GM23338 (cell line): Measurements from ENCODE around the gene VARS2. TPM values are rescaled to one million over a fixed set of nuclear protein-coding genes. Genes with fewer than 3 reads are reported as not detected.

ENCODE experiments used
- ATAC-seq: fragments of 200-7000 bp; cut with Tn5 transposase; 3 replicates; pipeline ENCODE4 v1.9.1; 2020
- DNase-seq: peaks from one replicate; pipeline ENCODE4 v3.0.0-alpha.2; 2015; ENCODE audit warnings: low spot score
- H2AFZ ChIP-seq: fragments of 200-600 bp; sonication (generic); 2 replicates; pipeline ENCODE4 v1.8.0; 2016; ENCODE audit warnings: antibody characterized with exemption, mild to moderate bottlenecking, moderate library complexity
- H3F3A ChIP-seq: fragments of 200-600 bp; sonication (generic); replicated peaks from 2 replicates; pipeline ENCODE4 v1.8.0; 2017; ENCODE audit warnings: antibody characterized with exemption, mixed run types, low read depth
- H3K27ac ChIP-seq: fragments of 200-600 bp; sonication (generic); 2 replicates; pipeline ENCODE4 v1.6.1; 2016; ENCODE audit warnings: low read depth
- H3K27me3 ChIP-seq: fragments of 200-600 bp; sonication (generic); 2 replicates; pipeline ENCODE4 v1.8.0; 2016; ENCODE audit warnings: mild to moderate bottlenecking, mixed run types, moderate library complexity; ENCODE audit not compliant: insufficient read depth
- H3K36me3 ChIP-seq: fragments of 200-600 bp; sonication (generic); 2 replicates; pipeline ENCODE4 v1.8.0; 2016; ENCODE audit warnings: mild to moderate bottlenecking; ENCODE audit not compliant: insufficient read depth
- H3K4me1 ChIP-seq: fragments of 200-600 bp; sonication (generic); 2 replicates; pipeline ENCODE4 v1.8.0; 2016; ENCODE audit warnings: mild to moderate bottlenecking, moderate library complexity; ENCODE audit not compliant: insufficient read depth
- H3K4me2 ChIP-seq: fragments of 200-600 bp; sonication (generic); 2 replicates; pipeline ENCODE4 v1.7.1; 2017; ENCODE audit warnings: mixed run types
- H3K4me3 ChIP-seq: fragments of 200-600 bp; sonication (generic); 2 replicates; pipeline ENCODE4 v1.6.1; 2016; ENCODE audit warnings: mixed run types
- H3K79me2 ChIP-seq: fragments of 200-600 bp; sonication (generic); replicated peaks from 2 replicates; pipeline ENCODE4 v1.8.0; 2017; ENCODE audit warnings: mild to moderate bottlenecking; ENCODE audit not compliant: insufficient read depth
- H3K9me2 ChIP-seq: fragments of 200-600 bp; sonication (generic); 2 replicates; pipeline ENCODE4 v1.8.0; 2017; ENCODE audit not compliant: insufficient read depth
- H4K20me1 ChIP-seq: fragments of 200-600 bp; sonication (generic); replicated peaks from 2 replicates; pipeline ENCODE4 v1.8.0; 2017; ENCODE audit warnings: mild to moderate bottlenecking; ENCODE audit not compliant: insufficient read depth
- H3K27ac Mint-ChIP-seq: 2 replicates; pipeline ENCODE4 v1.8.0; 2020; ENCODE audit warnings: inconsistent platforms, mild to moderate bottlenecking, moderate library complexity, mixed read lengths
- H3K27me3 Mint-ChIP-seq: 3 replicates; pipeline ENCODE4 v1.8.0; 2022; ENCODE audit warnings: low read depth, mild to moderate bottlenecking, moderate library complexity, mixed read lengths, inconsistent platforms; ENCODE audit not compliant: insufficient read depth, poor library complexity
- H3K36me3 Mint-ChIP-seq: 3 replicates; pipeline ENCODE4 v1.8.0; 2021; ENCODE audit warnings: low read depth, mild to moderate bottlenecking, inconsistent platforms, moderate library complexity, mixed read lengths
- H3K4me1 Mint-ChIP-seq: 3 replicates; pipeline ENCODE4 v1.8.0; 2020; ENCODE audit warnings: mild to moderate bottlenecking, inconsistent platforms, mixed read lengths
- H3K4me3 Mint-ChIP-seq: 3 replicates; pipeline ENCODE4 v1.8.0; 2021; ENCODE audit warnings: moderate library complexity, mild to moderate bottlenecking, inconsistent platforms, mixed read lengths
- H3K9me3 Mint-ChIP-seq: 3 replicates; pipeline ENCODE4 v1.8.0; 2020; ENCODE audit warnings: moderate library complexity, mild to moderate bottlenecking, inconsistent platforms, mixed read lengths
- CREB1 ChIP-seq: fragments of 250-450 bp; sonication (Bioruptor Pico); IDR thresholded peaks from 2 replicates; pipeline ENCODE4 v1.5.0; 2020; ENCODE audit warnings: low read depth, mild to moderate bottlenecking, moderate library complexity
- JUNB ChIP-seq: IDR thresholded peaks from one replicate; pipeline ENCODE4 v1.6.1; 2016; ENCODE audit warnings: antibody characterized with exemption; ENCODE audit not compliant: unreplicated experiment
- NANOG ChIP-seq: IDR thresholded peaks from 2 replicates; pipeline ENCODE4 v1.6.1; 2016; ENCODE audit warnings: antibody characterized with exemption, borderline replicate concordance
- POLR2AphosphoS5 ChIP-seq: IDR thresholded peaks from 2 replicates; pipeline ENCODE4 v1.6.1; 2016; ENCODE audit warnings: antibody characterized with exemption, low read depth
- STAT1 ChIP-seq: IDR thresholded peaks from one replicate; pipeline ENCODE4 v1.6.1; 2016; ENCODE audit warnings: antibody characterized with exemption; ENCODE audit not compliant: unreplicated experiment
- ZNF114 ChIP-seq: fragments of 250-450 bp; sonication (Bioruptor Pico); IDR thresholded peaks from 2 replicates; pipeline ENCODE4 v1.5.0; 2020; ENCODE audit warnings: mild to moderate bottlenecking, moderate library complexity
- ZNF331 ChIP-seq: fragments of 250-450 bp; sonication (Bioruptor Pico); IDR thresholded peaks from 2 replicates; pipeline ENCODE4 v1.5.0; 2020; ENCODE audit warnings: low read depth, mild to moderate bottlenecking, moderate library complexity
- polyA plus RNA-seq: library from polyadenylated mRNA; unstranded; fragments of >200 nt; fragmentation: Nextera tagmentation; extraction: Ambion mirVana; gene quantifications from 2 replicates; pipeline ENCODE4 v1.2.1, GENCODE V29; 2016
- total RNA-seq: library from RNA; depleted of rRNA; stranded (reverse); fragments of >200 nt; shearing (Covaris generic); gene quantifications from 2 replicates; pipeline ENCODE4 v1.2.3, GENCODE V29; 2014
- TF ChIP-seq, protein P1 (sequence below): fragments of 250-450 bp; sonication (Bioruptor Pico); IDR thresholded peaks from 2 replicates; pipeline ENCODE4 v1.5.0; 2020; ENCODE audit warnings: mild to moderate bottlenecking, moderate library complexity
- TF ChIP-seq, protein P2 (sequence below), 2 experiments: fragments of 200-600 bp in 1 of 2; sonication (generic) in 1 of 2; conservative IDR thresholded peaks; 2 replicates each; pipeline versions ENCODE4 v1.5.1 to v1.6.1; 2016 to 2017; ENCODE audit warnings: antibody characterized with exemption in 2 of 2, low read depth in 2 of 2, mild to moderate bottlenecking in 2 of 2, moderate library complexity in 1 of 2
- TF ChIP-seq, protein P3 (sequence below): IDR thresholded peaks from 2 replicates; pipeline ENCODE4 v1.6.1; 2016; ENCODE audit warnings: antibody characterized with exemption

VARS2 gene
- total and polyA plus RNA-seq, 2 experiments from 2014 or later, result 13.7 to 36.4 TPM

DNA sequence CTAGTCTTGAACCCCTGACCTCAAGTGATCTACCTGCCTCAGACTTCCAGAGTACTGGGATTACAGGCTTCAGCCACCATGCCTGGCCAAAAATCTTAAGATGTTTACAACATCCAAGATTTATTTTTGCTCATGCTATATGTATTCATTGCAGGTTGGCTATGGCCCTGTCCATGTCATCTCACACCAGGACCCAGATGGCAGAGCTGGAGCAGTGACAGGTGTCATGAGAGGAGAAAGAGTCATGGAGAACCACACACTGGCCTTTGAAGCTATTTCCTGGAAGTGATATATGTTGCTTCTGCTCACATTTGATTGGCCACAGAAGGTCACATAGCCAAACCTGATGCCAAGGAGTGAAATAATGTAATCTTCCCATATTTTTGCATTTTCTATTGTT lies 43.5 kb upstream of the VARS2 start (continued):
- TF ChIP-seq, protein P1, sequence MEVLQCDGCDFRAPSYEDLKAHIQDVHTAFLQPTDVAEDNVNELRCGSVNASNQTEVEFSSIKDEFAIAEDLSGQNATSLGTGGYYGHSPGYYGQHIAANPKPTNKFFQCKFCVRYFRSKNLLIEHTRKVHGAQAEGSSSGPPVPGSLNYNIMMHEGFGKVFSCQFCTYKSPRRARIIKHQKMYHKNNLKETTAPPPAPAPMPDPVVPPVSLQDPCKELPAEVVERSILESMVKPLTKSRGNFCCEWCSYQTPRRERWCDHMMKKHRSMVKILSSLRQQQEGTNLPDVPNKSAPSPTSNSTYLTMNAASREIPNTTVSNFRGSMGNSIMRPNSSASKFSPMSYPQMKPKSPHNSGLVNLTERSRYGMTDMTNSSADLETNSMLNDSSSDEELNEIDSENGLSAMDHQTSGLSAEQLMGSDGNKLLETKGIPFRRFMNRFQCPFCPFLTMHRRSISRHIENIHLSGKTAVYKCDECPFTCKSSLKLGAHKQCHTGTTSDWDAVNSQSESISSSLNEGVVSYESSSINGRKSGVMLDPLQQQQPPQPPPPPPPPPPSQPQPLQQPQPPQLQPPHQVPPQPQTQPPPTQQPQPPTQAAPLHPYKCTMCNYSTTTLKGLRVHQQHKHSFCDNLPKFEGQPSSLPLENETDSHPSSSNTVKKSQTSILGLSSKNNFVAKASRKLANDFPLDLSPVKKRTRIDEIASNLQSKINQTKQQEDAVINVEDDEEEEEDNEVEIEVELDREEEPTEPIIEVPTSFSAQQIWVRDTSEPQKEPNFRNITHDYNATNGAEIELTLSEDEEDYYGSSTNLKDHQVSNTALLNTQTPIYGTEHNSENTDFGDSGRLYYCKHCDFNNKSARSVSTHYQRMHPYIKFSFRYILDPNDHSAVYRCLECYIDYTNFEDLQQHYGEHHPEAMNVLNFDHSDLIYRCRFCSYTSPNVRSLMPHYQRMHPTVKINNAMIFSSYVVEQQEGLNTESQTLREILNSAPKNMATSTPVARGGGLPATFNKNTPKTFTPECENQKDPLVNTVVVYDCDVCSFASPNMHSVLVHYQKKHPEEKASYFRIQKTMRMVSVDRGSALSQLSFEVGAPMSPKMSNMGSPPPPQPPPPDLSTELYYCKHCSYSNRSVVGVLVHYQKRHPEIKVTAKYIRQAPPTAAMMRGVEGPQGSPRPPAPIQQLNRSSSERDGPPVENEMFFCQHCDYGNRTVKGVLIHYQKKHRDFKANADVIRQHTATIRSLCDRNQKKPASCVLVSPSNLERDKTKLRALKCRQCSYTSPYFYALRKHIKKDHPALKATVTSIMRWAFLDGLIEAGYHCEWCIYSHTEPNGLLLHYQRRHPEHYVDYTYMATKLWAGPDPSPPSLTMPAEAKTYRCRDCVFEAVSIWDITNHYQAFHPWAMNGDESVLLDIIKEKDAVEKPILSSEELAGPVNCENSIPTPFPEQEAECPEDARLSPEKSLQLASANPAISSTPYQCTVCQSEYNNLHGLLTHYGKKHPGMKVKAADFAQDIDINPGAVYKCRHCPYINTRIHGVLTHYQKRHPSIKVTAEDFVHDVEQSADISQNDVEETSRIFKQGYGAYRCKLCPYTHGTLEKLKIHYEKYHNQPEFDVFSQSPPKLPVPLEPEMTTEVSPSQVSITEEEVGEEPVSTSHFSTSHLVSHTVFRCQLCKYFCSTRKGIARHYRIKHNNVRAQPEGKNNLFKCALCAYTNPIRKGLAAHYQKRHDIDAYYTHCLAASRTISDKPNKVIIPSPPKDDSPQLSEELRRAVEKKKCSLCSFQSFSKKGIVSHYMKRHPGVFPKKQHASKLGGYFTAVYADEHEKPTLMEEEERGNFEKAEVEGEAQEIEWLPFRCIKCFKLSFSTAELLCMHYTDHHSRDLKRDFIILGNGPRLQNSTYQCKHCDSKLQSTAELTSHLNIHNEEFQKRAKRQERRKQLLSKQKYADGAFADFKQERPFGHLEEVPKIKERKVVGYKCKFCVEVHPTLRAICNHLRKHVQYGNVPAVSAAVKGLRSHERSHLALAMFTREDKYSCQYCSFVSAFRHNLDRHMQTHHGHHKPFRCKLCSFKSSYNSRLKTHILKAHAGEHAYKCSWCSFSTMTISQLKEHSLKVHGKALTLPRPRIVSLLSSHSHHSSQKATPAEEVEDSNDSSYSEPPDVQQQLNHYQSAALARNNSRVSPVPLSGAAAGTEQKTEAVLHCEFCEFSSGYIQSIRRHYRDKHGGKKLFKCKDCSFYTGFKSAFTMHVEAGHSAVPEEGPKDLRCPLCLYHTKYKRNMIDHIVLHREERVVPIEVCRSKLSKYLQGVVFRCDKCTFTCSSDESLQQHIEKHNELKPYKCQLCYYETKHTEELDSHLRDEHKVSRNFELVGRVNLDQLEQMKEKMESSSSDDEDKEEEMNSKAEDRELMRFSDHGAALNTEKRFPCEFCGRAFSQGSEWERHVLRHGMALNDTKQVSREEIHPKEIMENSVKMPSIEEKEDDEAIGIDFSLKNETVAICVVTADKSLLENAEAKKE, result no peak
- TF ChIP-seq CREB1 (CRISPR knock-in tag) (no peak), NANOG (no peak), ZNF114 (CRISPR knock-in tag) (no peak), POLR2AphosphoS5 (no peak), ZNF331 (CRISPR knock-in tag) (no peak)
- TF ChIP-seq, protein P2, sequence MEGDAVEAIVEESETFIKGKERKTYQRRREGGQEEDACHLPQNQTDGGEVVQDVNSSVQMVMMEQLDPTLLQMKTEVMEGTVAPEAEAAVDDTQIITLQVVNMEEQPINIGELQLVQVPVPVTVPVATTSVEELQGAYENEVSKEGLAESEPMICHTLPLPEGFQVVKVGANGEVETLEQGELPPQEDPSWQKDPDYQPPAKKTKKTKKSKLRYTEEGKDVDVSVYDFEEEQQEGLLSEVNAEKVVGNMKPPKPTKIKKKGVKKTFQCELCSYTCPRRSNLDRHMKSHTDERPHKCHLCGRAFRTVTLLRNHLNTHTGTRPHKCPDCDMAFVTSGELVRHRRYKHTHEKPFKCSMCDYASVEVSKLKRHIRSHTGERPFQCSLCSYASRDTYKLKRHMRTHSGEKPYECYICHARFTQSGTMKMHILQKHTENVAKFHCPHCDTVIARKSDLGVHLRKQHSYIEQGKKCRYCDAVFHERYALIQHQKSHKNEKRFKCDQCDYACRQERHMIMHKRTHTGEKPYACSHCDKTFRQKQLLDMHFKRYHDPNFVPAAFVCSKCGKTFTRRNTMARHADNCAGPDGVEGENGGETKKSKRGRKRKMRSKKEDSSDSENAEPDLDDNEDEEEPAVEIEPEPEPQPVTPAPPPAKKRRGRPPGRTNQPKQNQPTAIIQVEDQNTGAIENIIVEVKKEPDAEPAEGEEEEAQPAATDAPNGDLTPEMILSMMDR (conservative IDR thresholded peaks at IDR 0.05; ENCODE audit: low read depth in 2 of 2), result no peak

DNA sequence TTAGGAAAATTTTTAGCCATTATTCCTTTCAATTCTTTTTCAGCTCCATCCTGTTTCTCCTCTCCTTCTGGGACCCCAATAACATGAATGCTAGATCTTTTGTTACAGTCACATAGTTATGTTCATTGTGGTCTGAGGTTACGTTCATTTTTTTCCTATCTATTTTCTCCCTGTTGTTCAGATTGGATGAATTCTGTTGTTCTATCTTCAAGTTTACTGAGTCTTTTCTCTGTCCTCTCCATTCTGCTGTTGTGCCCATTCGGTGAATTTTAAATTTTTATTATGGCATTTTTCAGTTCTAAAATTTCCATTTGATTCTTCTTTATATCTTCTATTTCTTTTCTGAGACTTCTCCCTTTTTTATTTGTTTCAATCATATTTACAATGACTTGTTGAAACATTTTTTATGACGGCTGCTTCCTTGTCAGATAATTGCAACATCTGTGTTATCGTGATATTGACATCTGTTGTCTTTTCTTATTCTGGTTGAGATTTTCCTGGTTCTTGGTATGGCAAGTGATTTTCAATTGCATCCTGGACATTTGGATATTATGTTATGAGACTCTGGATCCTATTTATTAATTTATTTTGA lies 42.4 kb upstream of the VARS2 start:
- peaks cover 19% of the 10 kb centered on the region for H3K36me3 ChIP-seq
- no peak overlapping the region for H3K27ac ChIP-seq
- DNase-seq, result no peak
- Mint-ChIP-seq H3K36me3 (peaks cover 63% of the 10 kb centered on the region), H3K4me3 (no peak overlapping the region), H3K9me3 (peaks cover 68% of the 10 kb centered on the region), H3K4me1 (peaks cover 3% of the 10 kb centered on the region; the same call in 2 of the 3 replicates), H3K27ac (no peak overlapping the region), H3K27me3 (peaks cover 9% of the 10 kb centered on the region)
- H3K4me2 ChIP-seq, result no peak overlapping the region
- no peak overlapping the region for H3K4me3 ChIP-seq
- H2AFZ ChIP-seq, result no peak overlapping the region
- H3F3A ChIP-seq, result 0 out of 2 replicates have a peak, but pooled peaks cover 8% of the 10 kb centered on the region
- no peaks in the 10 kb centered on the region for H4K20me1 ChIP-seq
- no peaks in the 10 kb centered on the region for H3K27me3 ChIP-seq
- H3K79me2 ChIP-seq, result no peaks in the 10 kb centered on the region
- H3K4me1 ChIP-seq, result no peaks in the 10 kb centered on the region; the same call in 1 of the 2 replicates
- ATAC-seq, result no peak
- H3K9me2 ChIP-seq, result peaks cover 20% of the 10 kb centered on the region
- TF ChIP-seq JUNB (no peak), ZNF331 (CRISPR knock-in tag) (no peak), STAT1 (no peak), NANOG (no peak), ZNF114 (CRISPR knock-in tag) (no peak)
- TF ChIP-seq, protein P2 (conservative IDR thresholded peaks at IDR 0.05; ENCODE audit: low read depth in 2 of 2), result no peak
- TF ChIP-seq, protein P3, sequence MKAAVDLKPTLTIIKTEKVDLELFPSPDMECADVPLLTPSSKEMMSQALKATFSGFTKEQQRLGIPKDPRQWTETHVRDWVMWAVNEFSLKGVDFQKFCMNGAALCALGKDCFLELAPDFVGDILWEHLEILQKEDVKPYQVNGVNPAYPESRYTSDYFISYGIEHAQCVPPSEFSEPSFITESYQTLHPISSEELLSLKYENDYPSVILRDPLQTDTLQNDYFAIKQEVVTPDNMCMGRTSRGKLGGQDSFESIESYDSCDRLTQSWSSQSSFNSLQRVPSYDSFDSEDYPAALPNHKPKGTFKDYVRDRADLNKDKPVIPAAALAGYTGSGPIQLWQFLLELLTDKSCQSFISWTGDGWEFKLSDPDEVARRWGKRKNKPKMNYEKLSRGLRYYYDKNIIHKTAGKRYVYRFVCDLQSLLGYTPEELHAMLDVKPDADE, result no peak
